Stimulated activated memory B cell treated with anti-CD40 and anti-IgM and Interleukin-4, amounts not matched to agents 10 μg/mL and 1 μg/mL and 100 μg/mL, for 72 hours (primary cell): Measurements from ENCODE around the gene CAPN15.
A peak's percentile ranks its signal among the peaks of the same experiment; 100 is the strongest.

Experiments used
- ATAC-seq: fragments of 150-1000 bp; cut with Tn5 transposase; 2 replicates; pipeline ENCODE4 v1.10.0; 2021
- H3K27ac Mint-ChIP-seq: one replicate; pipeline ENCODE4 v1.8.0; 2022; ENCODE audit warnings: mild to moderate bottlenecking, mixed read lengths
- H3K27me3 Mint-ChIP-seq: one replicate; pipeline ENCODE4 v1.8.0; 2022; ENCODE audit warnings: mixed read lengths
- H3K36me3 Mint-ChIP-seq: one replicate; pipeline ENCODE4 v1.8.0; 2022; ENCODE audit warnings: mixed read lengths
- H3K4me1 Mint-ChIP-seq: one replicate; pipeline ENCODE4 v1.8.0; 2022; ENCODE audit warnings: mixed read lengths
- H3K4me3 Mint-ChIP-seq: one replicate; pipeline ENCODE4 v1.8.0; 2022; ENCODE audit warnings: mild to moderate bottlenecking, moderate library complexity, mixed read lengths
- H3K9me3 Mint-ChIP-seq: one replicate; pipeline ENCODE4 v1.8.0; 2022; ENCODE audit warnings: mixed read lengths

The CAPN15 gene

DNA sequence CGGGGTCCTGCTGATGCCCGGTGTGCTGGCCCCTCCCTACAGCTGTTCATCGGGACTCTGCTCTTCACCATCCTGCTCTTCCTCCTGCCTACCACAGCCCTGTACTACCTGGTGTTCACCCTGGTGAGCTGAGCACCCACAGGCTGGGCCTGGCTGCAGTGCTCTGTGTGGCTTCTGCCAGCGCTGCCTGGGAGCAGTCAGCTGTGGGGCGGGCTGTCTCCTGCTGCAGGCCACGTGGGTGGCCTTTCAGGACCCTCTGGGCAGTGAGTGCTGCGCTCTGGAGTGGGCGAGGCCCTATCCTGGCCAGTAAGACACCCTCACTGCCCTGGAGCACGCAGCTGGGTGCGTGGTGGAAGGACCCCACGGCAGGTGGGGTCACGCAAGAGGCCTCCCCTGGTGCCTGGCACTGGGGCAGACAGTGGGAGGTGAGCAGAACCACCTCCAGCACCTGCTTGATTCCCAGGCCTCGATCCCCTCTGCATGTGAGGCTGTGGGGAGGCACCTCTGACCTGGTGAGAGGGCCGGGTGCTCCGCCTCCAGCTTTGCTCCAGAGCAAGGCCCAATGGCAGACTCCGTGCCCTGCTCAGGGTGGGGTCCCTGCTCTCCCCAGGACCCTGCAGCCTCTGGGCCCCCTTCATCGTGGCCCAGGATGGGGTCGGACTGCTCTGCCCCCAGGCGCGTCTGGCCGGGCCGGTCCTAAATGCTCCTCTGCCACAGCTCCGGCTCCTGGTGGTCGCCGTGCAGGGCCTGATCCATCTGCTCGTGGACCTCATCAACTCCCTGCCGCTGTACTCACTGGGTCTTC lies 52.8 kb downstream of the CAPN15 start:
- ATAC-seq: no peak
- Mint-ChIP-seq H3K27ac (no peak overlapping the region), H3K27me3 (peaks cover 2% of the 10 kb centered on the region), H3K4me1 (peaks cover 12% of the 10 kb centered on the region), H3K4me3 (no peak overlapping the region), H3K9me3 (no peaks in the 10 kb centered on the region), H3K36me3 (peaks cover 7% of the 10 kb centered on the region)

DNA sequence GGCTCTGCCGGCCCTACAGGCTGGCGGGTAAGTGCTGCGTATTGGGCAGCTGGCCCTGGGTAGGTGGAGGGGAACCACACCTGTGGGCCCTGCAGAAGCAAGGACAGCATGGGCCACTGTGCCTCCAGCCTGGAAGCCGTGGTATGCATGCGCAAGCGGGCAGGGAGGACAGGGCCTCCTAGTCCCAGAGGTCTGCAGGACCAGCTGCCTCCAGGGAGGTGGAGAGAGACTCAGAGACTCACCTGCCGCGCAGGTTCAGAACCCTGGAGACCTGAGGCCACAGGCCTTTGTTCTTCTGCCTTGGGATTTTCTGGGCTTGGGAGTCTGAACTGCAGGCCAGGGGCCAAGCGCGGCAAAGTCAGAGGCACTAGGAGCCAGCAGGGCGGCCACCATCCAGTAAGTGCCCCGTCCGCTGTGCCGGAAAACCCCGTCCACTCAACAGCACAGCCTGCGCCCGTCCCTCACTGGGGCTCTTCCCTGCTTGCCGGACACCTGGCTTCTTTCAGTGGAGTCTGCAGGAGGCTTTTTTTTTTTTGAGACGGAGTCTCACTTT lies 53.5 kb downstream of the CAPN15 start:
- Mint-ChIP-seq H3K27me3 (peaks cover 9% of the 10 kb centered on the region), H3K4me1 (peaks cover 18% of the 10 kb centered on the region), H3K27ac (no peak overlapping the region), H3K9me3 (no peaks in the 10 kb centered on the region), H3K36me3 (peaks cover 7% of the 10 kb centered on the region), H3K4me3 (no peak overlapping the region)
- ATAC-seq: no peak

DNA sequence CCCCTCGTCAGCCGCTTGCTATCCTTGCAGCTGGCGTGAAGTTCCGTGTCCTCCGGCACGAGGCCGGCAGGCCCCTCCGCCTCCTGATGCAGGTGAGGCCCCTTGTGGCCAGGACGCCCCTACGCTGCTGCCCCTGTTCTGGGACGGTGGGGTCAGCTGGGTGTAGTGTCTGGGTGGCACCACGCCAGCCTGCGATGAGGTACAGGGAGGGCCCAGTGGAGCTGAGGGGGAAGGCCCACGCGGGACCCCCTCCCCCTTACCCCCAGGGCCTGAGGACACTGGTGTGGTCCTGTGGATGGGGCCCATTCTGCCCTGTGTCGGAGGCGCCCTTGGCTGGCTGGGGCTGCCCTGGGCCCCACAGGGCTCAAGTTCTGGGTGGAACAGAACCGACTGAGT lies 54.7 kb downstream of the CAPN15 start:
- Mint-ChIP-seq H3K27me3 (peaks cover 11% of the 10 kb centered on the region), H3K27ac (no peak overlapping the region), H3K9me3 (no peaks in the 10 kb centered on the region), H3K4me1 (peaks cover 16% of the 10 kb centered on the region), H3K4me3 (no peak overlapping the region), H3K36me3 (no peaks in the 10 kb centered on the region)
- ATAC-seq: no peak

DNA sequence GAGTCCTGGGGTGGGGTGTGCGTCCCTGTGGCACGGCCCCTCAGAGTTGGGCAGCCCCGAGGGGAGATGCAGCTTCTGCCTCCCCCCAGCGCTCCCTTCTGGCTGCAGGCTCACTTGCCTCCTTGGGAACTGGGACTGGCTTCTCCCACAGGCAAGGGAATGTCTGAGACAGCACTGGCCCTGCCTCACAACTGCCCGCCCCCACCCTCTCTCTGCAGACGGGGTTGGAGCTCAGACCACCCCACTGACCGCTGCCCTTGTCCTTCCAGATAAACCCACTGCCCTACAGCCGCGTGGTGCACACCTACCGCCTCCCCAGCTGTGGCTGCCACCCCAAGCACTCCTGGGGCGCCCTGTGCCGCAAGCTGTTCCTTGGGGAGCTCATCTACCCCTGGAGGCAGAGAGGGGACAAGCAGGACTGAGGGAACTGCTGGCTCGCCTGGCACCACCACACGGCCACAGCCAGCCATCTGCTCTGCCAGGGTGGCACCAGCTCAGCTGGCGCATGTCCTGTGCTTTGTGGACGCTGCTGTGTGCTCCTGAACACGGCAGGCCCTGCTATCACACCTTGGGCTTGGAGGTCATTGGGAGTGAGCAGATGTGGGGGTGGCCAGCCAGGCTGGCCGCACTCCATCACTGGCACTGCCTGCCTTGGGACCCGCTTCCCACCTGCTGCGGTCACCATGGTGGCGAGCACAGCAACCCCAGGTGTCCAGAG lies 55.3 kb downstream of the CAPN15 start:
- no peak for ATAC-seq
- Mint-ChIP-seq H3K4me1 (peaks cover 20% of the 10 kb centered on the region), H3K27me3 (peaks cover 11% of the 10 kb centered on the region), H3K36me3 (no peaks in the 10 kb centered on the region), H3K27ac (no peak overlapping the region), H3K9me3 (no peaks in the 10 kb centered on the region), H3K4me3 (no peak overlapping the region)

DNA sequence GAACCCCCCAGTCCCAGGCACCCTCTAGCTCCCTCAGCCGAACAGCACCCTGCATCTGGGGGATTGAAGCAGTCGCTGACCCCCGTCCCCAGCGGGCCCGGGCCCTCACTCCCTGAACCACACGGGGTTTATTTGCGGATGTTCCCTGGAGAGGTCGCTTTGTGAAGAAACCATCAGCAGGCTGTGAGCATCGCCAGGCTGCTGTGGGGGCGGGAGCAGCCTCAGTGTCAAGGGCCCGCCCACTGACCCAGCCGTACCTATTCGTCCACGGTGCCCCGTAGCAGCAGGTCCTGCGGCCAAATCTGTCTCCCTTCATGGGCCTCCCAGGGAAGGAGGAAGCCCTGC lies 55.9 kb downstream of the CAPN15 start:
- no peak for ATAC-seq
- Mint-ChIP-seq H3K4me3 (no peak overlapping the region), H3K4me1 (peaks cover 24% of the 10 kb centered on the region), H3K9me3 (no peaks in the 10 kb centered on the region), H3K27ac (no peak overlapping the region), H3K27me3 (peaks cover 11% of the 10 kb centered on the region), H3K36me3 (no peaks in the 10 kb centered on the region)

DNA sequence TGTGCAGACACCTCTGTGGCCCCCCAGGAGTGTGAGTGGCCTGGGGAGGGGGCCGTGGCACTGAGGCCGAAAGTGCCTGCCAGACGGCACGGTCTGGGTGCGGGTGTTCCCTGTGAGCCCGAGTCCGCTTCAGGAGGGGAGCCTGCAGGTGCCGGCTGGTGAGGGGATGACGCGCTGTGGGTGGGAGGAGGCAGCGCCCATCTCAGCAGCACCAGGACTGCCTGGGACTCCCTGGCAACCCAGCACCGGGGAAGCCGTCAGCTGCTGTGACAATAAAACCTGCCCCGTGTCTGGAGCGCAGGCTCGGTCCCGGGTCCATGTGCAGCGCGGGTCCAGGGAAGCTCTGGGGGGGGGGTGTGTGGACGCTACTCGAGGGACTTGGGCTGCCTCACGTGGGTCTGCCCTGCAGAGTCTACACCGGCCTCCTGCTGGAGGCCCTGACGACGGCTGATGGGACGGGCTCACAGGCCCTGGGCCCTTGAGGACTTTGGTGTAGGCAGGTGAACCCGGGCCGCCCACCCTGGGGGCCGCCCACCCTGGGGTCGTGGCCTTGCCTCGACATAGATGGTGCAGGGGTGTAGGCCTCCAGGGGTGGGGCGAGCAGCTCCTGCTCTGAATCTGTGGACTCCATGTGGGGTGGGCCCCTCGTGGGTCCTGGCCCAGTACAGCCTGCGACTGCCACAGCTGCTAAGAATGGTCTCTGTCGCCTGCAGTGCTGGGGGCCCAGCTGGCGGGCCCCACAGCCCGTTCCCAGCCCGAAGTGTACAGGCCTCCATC lies 56.5 kb downstream of the CAPN15 start:
- no peaks in the 10 kb centered on the region for H3K36me3 Mint-ChIP-seq
- no peak overlapping the region for H3K4me3 Mint-ChIP-seq
- no peak overlapping the region for H3K27ac Mint-ChIP-seq
- peaks cover 11% of the 10 kb centered on the region for H3K27me3 Mint-ChIP-seq
- H3K4me1 Mint-ChIP-seq: peaks cover 22% of the 10 kb centered on the region
- H3K9me3 Mint-ChIP-seq: no peaks in the 10 kb centered on the region
- ATAC-seq: no peak

DNA sequence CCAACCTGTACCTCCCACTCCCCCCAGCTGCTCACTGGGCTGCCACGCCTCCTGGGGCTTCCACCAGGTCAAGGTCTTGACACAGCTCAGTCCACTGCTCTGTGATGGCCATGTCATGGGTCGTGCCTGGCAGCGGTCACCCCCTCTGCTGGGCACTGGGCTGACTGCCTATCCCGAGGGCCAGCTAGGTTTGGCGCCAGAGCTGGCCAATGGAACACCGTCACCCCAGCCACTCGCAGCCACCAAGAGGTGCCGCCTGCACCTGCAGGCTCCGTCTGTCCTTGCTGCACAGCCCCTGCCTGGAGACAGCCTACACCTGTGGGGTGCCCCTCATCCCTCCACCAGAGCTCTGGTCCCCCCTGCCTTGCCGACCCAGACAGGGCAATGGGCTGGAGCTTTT lies 57.8 kb downstream of the CAPN15 start:
- H3K9me3 Mint-ChIP-seq: no peaks in the 10 kb centered on the region
- H3K4me1 Mint-ChIP-seq: peaks cover 22% of the 10 kb centered on the region
- no peak overlapping the region for H3K4me3 Mint-ChIP-seq
- no peaks in the 10 kb centered on the region for H3K36me3 Mint-ChIP-seq
- H3K27me3 Mint-ChIP-seq: peaks cover 11% of the 10 kb centered on the region
- ATAC-seq: no peak
- H3K27ac Mint-ChIP-seq: peak overlapping the region; percentile 58

DNA sequence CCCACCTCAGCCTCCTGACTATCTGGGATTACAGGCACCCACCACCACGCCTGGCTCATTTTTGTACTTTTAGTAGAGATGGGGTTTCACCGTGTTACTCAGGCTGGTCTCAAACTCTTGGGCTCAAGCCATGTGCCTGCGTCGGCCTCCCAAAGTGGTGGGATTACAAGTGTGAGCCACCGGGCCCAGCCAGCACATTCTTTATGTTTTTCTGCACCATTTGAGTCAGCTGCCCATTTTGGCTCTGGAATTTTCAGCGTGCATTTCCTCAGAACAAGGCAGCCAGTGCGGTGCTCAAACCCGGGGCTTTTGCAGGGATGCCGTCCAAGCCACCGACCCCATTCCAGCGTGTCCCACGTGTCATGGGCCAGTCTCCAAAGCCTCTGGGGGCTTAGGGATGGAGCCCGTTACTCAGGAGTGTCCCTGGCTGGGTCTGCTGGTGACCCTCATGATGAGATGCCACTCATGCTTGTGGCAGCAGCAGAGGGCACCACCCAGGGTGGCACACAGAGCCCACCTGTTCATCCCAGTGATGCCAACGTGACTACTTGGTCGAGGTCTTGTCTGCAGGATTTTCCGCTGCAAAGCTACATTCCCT lies 58.6 kb downstream of the CAPN15 start:
- ATAC-seq: no peak
- H3K4me3 Mint-ChIP-seq: no peak overlapping the region
- no peaks in the 10 kb centered on the region for H3K9me3 Mint-ChIP-seq
- H3K4me1 Mint-ChIP-seq: peaks cover 30% of the 10 kb centered on the region
- H3K27ac Mint-ChIP-seq: peak overlapping the region; percentile 58
- no peaks in the 10 kb centered on the region for H3K36me3 Mint-ChIP-seq
- H3K27me3 Mint-ChIP-seq: peaks cover 11% of the 10 kb centered on the region

DNA sequence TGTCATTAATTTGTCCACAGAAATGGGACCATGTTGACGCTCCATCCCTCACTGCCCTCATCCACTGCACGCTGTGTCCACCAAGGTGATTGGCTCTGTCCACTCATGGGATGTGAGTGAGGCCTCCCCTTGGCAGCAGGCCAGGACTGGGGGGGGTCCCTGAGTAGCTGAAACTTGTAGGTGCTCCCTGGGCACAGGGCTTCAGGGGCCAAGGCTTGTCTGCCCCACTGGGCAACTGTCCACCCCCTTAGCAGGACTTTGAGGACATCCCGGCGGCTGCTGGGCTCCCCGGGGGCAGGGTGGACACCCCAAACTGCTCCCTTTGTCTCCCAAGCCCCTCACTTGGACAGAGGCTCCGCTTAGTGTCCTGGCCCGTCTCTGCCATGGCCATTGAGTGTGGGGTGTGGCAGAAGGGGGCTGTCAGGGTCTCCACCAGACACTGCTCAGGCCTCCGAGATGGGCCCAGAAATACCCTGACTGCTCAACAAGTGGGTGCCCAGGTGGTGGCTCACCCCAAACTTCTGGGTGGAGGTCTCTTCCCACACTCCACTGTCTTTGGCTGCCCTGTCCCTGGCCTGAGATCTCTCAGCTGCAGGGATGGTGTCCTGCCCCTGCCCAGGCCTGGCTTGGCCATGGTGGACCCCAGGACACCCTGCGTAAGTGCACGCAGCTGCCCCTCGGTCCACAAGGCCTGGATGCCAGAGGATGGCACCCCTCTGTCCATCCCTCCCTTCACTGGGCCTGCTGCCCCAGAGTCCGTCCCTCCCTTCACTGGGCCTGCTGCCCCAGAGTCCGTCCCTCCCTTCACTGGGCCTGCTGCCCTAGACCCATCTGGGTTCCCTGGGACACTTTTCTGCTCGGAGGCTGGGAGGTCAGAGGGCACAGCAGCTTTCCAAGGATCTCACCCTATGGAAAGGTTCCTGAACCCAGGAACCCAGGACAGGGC lies 59.4 kb downstream of the CAPN15 start:
- Mint-ChIP-seq H3K27me3 (peaks cover 11% of the 10 kb centered on the region), H3K4me3 (peak overlapping the region; percentile 90), H3K4me1 (peaks cover 36% of the 10 kb centered on the region), H3K9me3 (no peaks in the 10 kb centered on the region), H3K36me3 (no peaks in the 10 kb centered on the region), H3K27ac (no peak overlapping the region)
- no peak for ATAC-seq

DNA sequence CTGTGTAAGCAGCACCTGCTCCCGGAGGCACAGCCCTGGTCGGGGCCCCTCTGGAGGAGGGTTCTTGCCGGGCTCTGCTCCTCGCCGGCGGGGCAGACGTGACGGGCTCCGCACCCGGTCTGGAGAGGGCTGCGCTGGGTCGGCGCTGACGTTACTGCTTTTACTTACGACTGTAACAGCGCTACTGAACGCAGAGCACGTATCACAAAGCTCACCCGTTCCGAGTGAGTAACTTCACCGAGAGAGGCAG lies 61.1 kb downstream of the CAPN15 start:
- peak; percentile 10 for ATAC-seq
- H3K27ac Mint-ChIP-seq: peak overlapping the region; percentile 99
- no peaks in the 10 kb centered on the region for H3K36me3 Mint-ChIP-seq
- H3K27me3 Mint-ChIP-seq: peaks cover 11% of the 10 kb centered on the region
- peak overlapping the region; percentile 90 for H3K4me3 Mint-ChIP-seq
- H3K9me3 Mint-ChIP-seq: no peaks in the 10 kb centered on the region
- peaks cover 53% of the 10 kb centered on the region for H3K4me1 Mint-ChIP-seq

DNA sequence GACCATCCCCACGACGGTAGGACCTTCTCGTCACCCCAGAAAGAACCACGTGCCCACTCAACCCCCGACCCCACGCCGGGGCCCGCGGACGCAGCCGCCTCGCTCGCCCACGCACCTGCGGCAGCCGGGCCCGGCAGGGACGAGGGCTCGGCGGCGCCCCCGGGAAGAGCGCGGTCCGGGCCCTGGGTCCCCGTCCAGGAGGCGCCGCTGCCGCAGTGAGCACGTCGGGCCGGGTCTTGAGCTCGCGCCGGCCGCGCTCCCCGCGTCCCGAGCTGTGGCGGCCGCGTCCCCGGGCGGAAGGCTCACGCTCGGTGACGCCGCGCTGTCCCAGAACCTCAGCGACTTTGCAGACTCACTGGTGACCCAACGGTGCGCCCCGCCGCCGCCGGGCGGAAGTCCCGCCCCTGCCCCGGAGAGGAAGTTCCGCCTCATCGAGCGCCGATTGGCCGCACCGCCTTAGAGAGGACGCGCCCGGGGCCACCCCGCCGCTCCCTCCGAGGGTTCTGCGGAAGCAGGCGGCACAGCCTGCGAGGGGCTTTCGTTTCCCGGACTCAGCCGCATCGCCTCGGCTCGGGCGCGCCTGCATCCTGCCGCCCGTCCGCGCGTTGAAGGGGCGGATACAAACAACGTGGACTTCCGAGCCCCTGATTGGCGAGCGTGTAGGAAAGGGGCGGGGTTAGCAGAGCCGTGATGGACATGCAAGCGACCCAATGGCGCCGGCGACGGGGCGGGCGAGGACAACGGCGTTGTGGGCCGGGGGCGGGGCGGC lies 61.6 kb downstream of the CAPN15 start:
- peak; percentile 90 for ATAC-seq
- Mint-ChIP-seq H3K36me3 (no peaks in the 10 kb centered on the region), H3K9me3 (no peaks in the 10 kb centered on the region), H3K4me3 (peak overlapping the region; percentile 90), H3K27ac (peak overlapping the region; percentile 99), H3K4me1 (peaks cover 58% of the 10 kb centered on the region), H3K27me3 (peaks cover 11% of the 10 kb centered on the region)

DNA sequence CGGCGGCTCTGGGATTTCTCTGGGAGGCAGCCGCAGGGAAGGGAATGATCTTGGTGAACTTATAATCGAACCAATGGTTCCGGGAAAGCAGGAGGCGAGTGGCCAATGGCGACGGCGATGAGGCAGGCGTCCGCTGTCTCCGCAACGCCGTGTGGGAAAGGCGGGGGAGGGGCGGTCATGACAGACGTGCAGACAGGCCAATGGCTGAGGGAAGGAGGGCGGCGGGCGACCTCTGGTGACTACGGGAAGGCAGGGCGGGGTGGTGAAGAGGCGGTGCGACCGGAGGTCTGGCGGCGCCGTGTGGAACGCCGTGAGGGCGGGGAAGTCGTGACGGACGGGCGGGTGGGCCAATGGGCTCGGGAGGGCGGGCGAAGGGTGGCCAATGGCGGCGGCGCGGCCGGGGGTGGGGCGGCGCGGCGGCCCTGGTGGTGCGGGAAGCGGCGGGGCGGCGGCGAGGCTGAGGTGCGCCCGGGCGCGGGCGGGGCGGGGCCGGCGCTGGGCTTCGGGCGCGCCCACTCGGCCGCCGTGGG lies 62.2 kb downstream of the CAPN15 start, which contains the start of gene RAB40C:
TSS of gene RAB40C (plus strand) at position 409 of the 530 bp plus-strand sequence. CDS start 226 bp downstream, outside the sequence.
- H3K4me1 Mint-ChIP-seq: peaks cover 65% of the 10 kb centered on the region

DNA sequence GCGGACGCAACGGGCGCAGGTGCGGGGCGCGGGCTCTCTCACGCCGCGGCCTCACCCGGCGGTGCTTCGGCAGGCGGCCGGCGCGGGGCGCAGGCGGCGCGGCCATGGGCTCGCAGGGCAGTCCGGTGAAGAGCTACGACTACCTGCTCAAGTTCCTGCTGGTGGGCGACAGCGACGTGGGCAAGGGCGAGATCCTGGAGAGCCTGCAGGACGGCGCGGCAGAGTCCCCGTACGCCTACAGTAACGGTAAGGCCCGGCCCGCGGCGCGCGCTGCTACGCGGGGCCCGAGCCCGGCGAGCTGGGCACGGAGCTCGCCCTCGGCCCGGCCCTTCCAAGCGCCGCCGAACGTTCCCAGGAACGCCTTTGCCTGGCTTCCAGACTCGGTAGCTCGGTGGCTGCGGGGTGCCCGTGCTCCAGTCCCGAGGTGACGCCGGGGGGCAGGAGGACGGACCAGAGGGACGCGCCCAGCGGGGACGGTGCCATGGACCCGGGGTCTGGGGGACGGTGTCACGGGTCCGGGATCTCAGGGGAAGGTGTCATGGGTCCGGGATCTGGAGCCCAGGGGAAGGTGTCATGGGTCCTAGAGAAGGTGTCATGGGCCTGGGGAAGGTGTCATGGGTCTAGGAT lies 62.8 kb downstream of the CAPN15 start:
- Mint-ChIP-seq H3K27me3 (peaks cover 9% of the 10 kb centered on the region), H3K27ac (peak overlapping the region; percentile 99), H3K9me3 (no peaks in the 10 kb centered on the region), H3K36me3 (no peaks in the 10 kb centered on the region), H3K4me3 (peak overlapping the region; percentile 82), H3K4me1 (peaks cover 69% of the 10 kb centered on the region)
- no peak for ATAC-seq

More for the DNA sequence above, 62.2 kb downstream of the CAPN15 start, which contains the start of gene RAB40C:
- Mint-ChIP-seq H3K27ac (peak within 1 kb of the TSS; percentile 99), H3K27me3 (peaks cover 11% of the 10 kb centered on the region), H3K36me3 (no peaks in the 10 kb centered on the region), H3K9me3 (no peaks in the 10 kb centered on the region), H3K4me3 (peak within 1 kb of the TSS; percentile 90)
- ATAC-seq: peak; percentile 94
